HEK293 (cell line): ENCODE measurements around the gene GRK7.

Source experiments
- CTCF ChIA-PET: fragments of 350-600 bp; formaldehyde crosslinking; extraction: SDS; loops from one replicate; lab custom pipeline; 2021; ENCODE audit warnings: antibody characterized with exemption; lab: Yijun Ruan, JAX
- POLR2A ChIA-PET: fragments of 300-600 bp; formaldehyde crosslinking; extraction: SDS; loops from one replicate; lab custom pipeline; 2020; ENCODE audit warnings: antibody characterized with exemption, inconsistent platforms; lab: Yijun Ruan, JAX
- H3K27ac ChIP-seq: fragments of 200-500 bp; sonication (Bioruptor generic); 2 replicates; pipeline ENCODE4 v1.5.1; 2014; ENCODE audit warnings: low read depth, low read length, control low read depth, inconsistent platforms; ENCODE audit errors: extremely low read depth
- H3K36me3 ChIP-seq, 2 experiments: fragments of 200-500 bp in 1 of 2; sonication (Bioruptor generic) in 1 of 2; 1 replicate in 1 of 2; 2 replicates in 1 of 2; pipeline ENCODE4 v1.5.1; 2014 to 2017; ENCODE audit warnings: inconsistent platforms in 2 of 2, low read length in 2 of 2; ENCODE audit not compliant: control insufficient read depth in 2 of 2, insufficient read depth in 1 of 2
- H3K4me1 ChIP-seq: fragments of 200-500 bp; sonication (Bioruptor generic); 2 replicates; pipeline ENCODE4 v1.5.1; 2014; ENCODE audit warnings: mild to moderate bottlenecking, low read length, inconsistent platforms; ENCODE audit not compliant: control insufficient read depth, insufficient read depth
- H3K4me3 ChIP-seq: 2 replicates; pipeline ENCODE4 v1.5.1; 2011; ENCODE audit warnings: low read depth, mild to moderate bottlenecking, control low read depth, low read length, moderate library complexity
- H3K9me3 ChIP-seq: fragments of 200-500 bp; sonication (Bioruptor generic); 2 replicates; pipeline ENCODE4 v1.5.1; 2014; ENCODE audit warnings: low read depth, low read length, inconsistent platforms; ENCODE audit not compliant: control insufficient read depth, insufficient read depth
- ELK4 ChIP-seq: IDR thresholded peaks from 2 replicates; pipeline ENCODE4 v1.6.1; 2011; ENCODE audit warnings: mild to moderate bottlenecking, low read depth, low read length, borderline replicate concordance
- MYNN ChIP-seq: fragments of 450-650 bp; formaldehyde crosslinking; IDR thresholded peaks from 2 replicates; pipeline ENCODE4 v1.5.1; 2016; ENCODE audit warnings: missing biosample characterization, missing genetic modification characterization, borderline replicate concordance
- OSR2 ChIP-seq: fragments of 450-650 bp; formaldehyde crosslinking; IDR thresholded peaks from 2 replicates; pipeline ENCODE4 v1.5.1; 2016; ENCODE audit warnings: missing biosample characterization, missing genetic modification characterization
- PRDM6 ChIP-seq: fragments of 450-650 bp; formaldehyde crosslinking; IDR thresholded peaks from 2 replicates; pipeline ENCODE4 v1.5.1; 2017; ENCODE audit warnings: missing biosample characterization, missing genetic modification characterization
- SCRT2 ChIP-seq: fragments of 450-650 bp; formaldehyde crosslinking; IDR thresholded peaks from 2 replicates; pipeline ENCODE4 v1.5.1; 2016; ENCODE audit warnings: missing biosample characterization, missing genetic modification characterization
- TCF7L2 ChIP-seq: IDR thresholded peaks from 2 replicates; pipeline ENCODE4 v1.6.1; 2011; ENCODE audit warnings: low read depth, mild to moderate bottlenecking, inconsistent platforms, low read length, moderate library complexity, borderline replicate concordance
- ZNF121 ChIP-seq: fragments of 450-650 bp; formaldehyde crosslinking; IDR thresholded peaks from 2 replicates; pipeline ENCODE4 v1.5.1; 2016; ENCODE audit warnings: missing biosample characterization, missing genetic modification characterization
- ZNF146 ChIP-seq: fragments of 450-650 bp; formaldehyde crosslinking; IDR thresholded peaks from 2 replicates; pipeline ENCODE4 v1.5.1; 2016; ENCODE audit warnings: missing biosample characterization, missing genetic modification characterization
- ZNF248 ChIP-seq: fragments of 450-650 bp; formaldehyde crosslinking; IDR thresholded peaks from 2 replicates; pipeline ENCODE4 v1.5.1; 2017; ENCODE audit warnings: missing biosample characterization, missing genetic modification characterization
- ZNF280D ChIP-seq: fragments of 450-650 bp; formaldehyde crosslinking; IDR thresholded peaks from 2 replicates; pipeline ENCODE4 v1.5.1; 2016; ENCODE audit warnings: missing biosample characterization, missing genetic modification characterization
- ZNF341 ChIP-seq: fragments of 450-650 bp; formaldehyde crosslinking; IDR thresholded peaks from 2 replicates; pipeline ENCODE4; 2016; ENCODE audit warnings: low read depth, missing biosample characterization, missing genetic modification characterization
- ZNF366 ChIP-seq: fragments of 450-650 bp; formaldehyde crosslinking; conservative IDR thresholded peaks from 2 replicates; pipeline ENCODE4 v1.5.1; 2016; ENCODE audit warnings: missing biosample characterization, missing genetic modification characterization
- ZNF473 ChIP-seq: fragments of 450-650 bp; formaldehyde crosslinking; IDR thresholded peaks from 2 replicates; pipeline ENCODE4 v1.5.1; 2017; ENCODE audit warnings: missing biosample characterization, missing genetic modification characterization
- ZNF513 ChIP-seq: fragments of 450-650 bp; IDR thresholded peaks from 2 replicates; pipeline ENCODE4 v1.5.1; 2018; ENCODE audit warnings: missing biosample characterization, missing genetic modification characterization
- ZNF76 ChIP-seq: fragments of 450-650 bp; formaldehyde crosslinking; IDR thresholded peaks from 2 replicates; pipeline ENCODE4; 2016; ENCODE audit warnings: low read depth, missing biosample characterization, missing genetic modification characterization, borderline replicate concordance
- ZNF830 ChIP-seq: fragments of 450-650 bp; IDR thresholded peaks from 2 replicates; pipeline ENCODE4 v1.5.0; 2018; ENCODE audit warnings: missing biosample characterization, missing genetic modification characterization, low read depth, mild to moderate bottlenecking, moderate library complexity

GRK7 gene

GRCh38 chr3:141740349-141740748 is 22.9 kb upstream of the GRK7 start:
- no peaks in the 10 kb centered on the region for H3K9me3 ChIP-seq
- no peak overlapping the region for H3K27ac ChIP-seq
- H3K36me3 ChIP-seq, result peaks cover 0 to 18% of the 10 kb centered on the region in 2 experiments; a peak in 1 of 3 replicates
- ChIA-PET POLR2A (no interaction called here), CTCF (interaction anchor here (0.6 to 1.6 kb wide), 3 partner anchors 11 to 173 kb away, joined by 4 read pairs; no protein-coding TSS in a partner anchor)
- no peak overlapping the region for H3K4me3 ChIP-seq
- TF ChIP-seq OSR2 (peak; percentile 44; the same call in 1 of the 2 replicates), ZNF341 (tag by site-specific recombination) (no peak), ZNF366 (tag by site-specific recombination) (no peak), ELK4 (no peak), ZNF830 (tag by site-specific recombination) (no peak), ZNF248 (tag by site-specific recombination) (no peak), ZNF513 (tag by site-specific recombination) (no peak), TCF7L2 (no peak), ZNF76 (tag by site-specific recombination) (no peak), PRDM6 (peak; percentile 82), ZNF121 (tag by site-specific recombination) (no peak)
- H3K4me1 ChIP-seq, result no peaks in the 10 kb centered on the region

- H3K4me3 ChIP-seq, result no peak overlapping the region
- POLR2A ChIA-PET, result no interaction called here
- peaks cover 5 to 38% of the 10 kb centered on the region in 2 experiments for H3K36me3 ChIP-seq
- H3K4me1 ChIP-seq, result no peaks in the 10 kb centered on the region
- TF ChIP-seq MYNN (no peak), PRDM6 (peak; percentile 39; the same call in 1 of the 2 replicates), ZNF473 (tag by site-specific recombination) (no peak), ZNF280D (no peak), TCF7L2 (no peak), SCRT2 (tag by site-specific recombination) (no peak), ZNF146 (no peak), ZNF121 (tag by site-specific recombination) (no peak)
- H3K9me3 ChIP-seq, result no peaks in the 10 kb centered on the region
- CTCF ChIA-PET, result no interaction called here
- H3K27ac ChIP-seq, result no peak overlapping the region
Measured at GRCh38 chr3:141743305-141743704, 19.9 kb upstream of the GRK7 start.
